ENCODE data around the gene PIEZO1.

DNA sequence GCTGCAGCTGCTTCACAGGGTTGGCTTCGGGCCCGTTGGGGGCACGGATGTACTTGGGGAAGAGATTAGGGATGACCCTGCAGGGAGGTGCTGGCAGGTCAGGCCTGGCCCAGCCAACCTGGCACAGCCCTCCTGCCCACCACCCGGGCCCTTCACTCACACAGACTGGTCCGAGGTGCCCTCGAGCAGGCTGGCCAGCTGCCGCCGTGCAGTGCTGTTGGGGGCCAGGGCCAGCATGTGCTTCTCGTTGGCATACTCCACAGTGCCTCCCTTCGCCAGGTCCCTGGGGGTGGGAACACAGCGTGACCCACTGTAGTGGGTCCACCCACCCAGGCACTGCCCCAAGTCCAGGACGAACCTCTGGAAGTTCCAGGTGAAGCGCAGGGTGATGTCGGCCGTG, 68.8 kb downstream of the PIEZO1 start:
- TF ChIP-seq, protein P1, sequence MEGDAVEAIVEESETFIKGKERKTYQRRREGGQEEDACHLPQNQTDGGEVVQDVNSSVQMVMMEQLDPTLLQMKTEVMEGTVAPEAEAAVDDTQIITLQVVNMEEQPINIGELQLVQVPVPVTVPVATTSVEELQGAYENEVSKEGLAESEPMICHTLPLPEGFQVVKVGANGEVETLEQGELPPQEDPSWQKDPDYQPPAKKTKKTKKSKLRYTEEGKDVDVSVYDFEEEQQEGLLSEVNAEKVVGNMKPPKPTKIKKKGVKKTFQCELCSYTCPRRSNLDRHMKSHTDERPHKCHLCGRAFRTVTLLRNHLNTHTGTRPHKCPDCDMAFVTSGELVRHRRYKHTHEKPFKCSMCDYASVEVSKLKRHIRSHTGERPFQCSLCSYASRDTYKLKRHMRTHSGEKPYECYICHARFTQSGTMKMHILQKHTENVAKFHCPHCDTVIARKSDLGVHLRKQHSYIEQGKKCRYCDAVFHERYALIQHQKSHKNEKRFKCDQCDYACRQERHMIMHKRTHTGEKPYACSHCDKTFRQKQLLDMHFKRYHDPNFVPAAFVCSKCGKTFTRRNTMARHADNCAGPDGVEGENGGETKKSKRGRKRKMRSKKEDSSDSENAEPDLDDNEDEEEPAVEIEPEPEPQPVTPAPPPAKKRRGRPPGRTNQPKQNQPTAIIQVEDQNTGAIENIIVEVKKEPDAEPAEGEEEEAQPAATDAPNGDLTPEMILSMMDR (IDR thresholded peaks at IDR 0.05 in 8 of 11, conservative IDR thresholded peaks at IDR 0.05 in 3 of 11): no peak
- TF ChIP-seq POLR2AphosphoS5 (IDR thresholded peaks at IDR 0.05) (no peak), POLR2A (IDR thresholded peaks at IDR 0.05) (no peak)
